Stimulated activated effector memory CD8-positive, alpha-beta T cell treated with anti-CD3 and anti-CD28 coated beads, Interleukin-12 subunit alpha, Interleukin-12 subunit beta, amount 100 ng/mL, for 72 hours (primary cell): ENCODE results near the gene RAB8A.
"Not testable (repeated sequence)": the region's sequence is repeated elsewhere in the genome, so short reads cannot be mapped to it uniquely, and the experiment has no call there.

Source experiments
- ATAC-seq: fragments of 150-1000 bp; cut with Tn5 transposase; 2 replicates; pipeline ENCODE4 v1.10.0; 2021
- DNase-seq, 2 donors: peaks; one replicate each; pipeline ENCODE4 v3.0.0; 2021 to 2022; ENCODE audit warnings: low spot score in 2 of 2
- H3K27ac Mint-ChIP-seq: one replicate; pipeline ENCODE4 v1.8.0; 2022; ENCODE audit warnings: mild to moderate bottlenecking, mixed read lengths
- H3K36me3 Mint-ChIP-seq: one replicate; pipeline ENCODE4 v1.8.0; 2022; ENCODE audit warnings: mild to moderate bottlenecking, mixed read lengths
- H3K4me1 Mint-ChIP-seq: one replicate; pipeline ENCODE4 v1.8.0; 2022; ENCODE audit warnings: mixed read lengths
- H3K4me3 Mint-ChIP-seq: one replicate; pipeline ENCODE4 v1.8.0; 2022; ENCODE audit warnings: mild to moderate bottlenecking, mixed read lengths
- H3K9me3 Mint-ChIP-seq: one replicate; pipeline ENCODE4 v1.8.0; 2022; ENCODE audit warnings: mixed read lengths

RAB8A gene

GRCh38 chr19:16094360-16095070, 17.2 kb upstream of the RAB8A start:
- H3K4me1 Mint-ChIP-seq: peaks cover 31% of the 10 kb centered on the region
- ATAC-seq (no peak), DNase-seq (no peak)
- peak overlapping the region; percentile 68 for H3K27ac Mint-ChIP-seq
- no peaks in the 10 kb centered on the region for H3K9me3 Mint-ChIP-seq
- peaks cover 100% of the 10 kb centered on the region for H3K36me3 Mint-ChIP-seq
- H3K4me3 Mint-ChIP-seq: no peak overlapping the region

DNA sequence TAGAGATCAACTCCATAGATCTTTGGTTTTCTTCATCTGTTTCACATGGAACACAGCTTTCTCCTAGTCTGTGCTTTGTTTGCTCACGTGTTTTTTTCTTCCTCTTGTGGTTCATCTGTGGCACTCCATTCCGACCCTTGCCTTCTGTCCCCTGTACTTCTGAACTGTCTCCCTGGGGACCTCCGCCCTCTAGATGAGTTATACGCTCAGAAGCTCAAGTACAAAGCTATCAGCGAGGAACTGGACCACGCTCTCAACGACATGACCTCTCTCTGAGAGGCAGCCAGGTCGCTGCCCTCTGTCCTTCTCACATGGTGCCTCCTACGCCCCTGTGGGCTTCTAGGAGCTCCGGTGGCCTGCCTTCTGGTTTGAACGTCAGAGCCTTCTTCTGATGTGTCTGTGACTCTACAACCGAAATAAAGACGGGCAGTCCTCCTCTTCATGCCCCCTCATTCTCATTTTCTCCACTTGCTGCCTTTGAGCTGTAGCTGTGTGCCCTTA, 16.6 kb upstream of the RAB8A start:
- Mint-ChIP-seq H3K4me3 (no peak overlapping the region), H3K36me3 (peaks cover 100% of the 10 kb centered on the region), H3K4me1 (peaks cover 31% of the 10 kb centered on the region), H3K9me3 (no peaks in the 10 kb centered on the region), H3K27ac (peak overlapping the region; percentile 68)
- DNase-seq (no peak), ATAC-seq (peak; percentile 43)

- Mint-ChIP-seq H3K36me3 (peaks cover 100% of the 10 kb centered on the region), H3K27ac (peak overlapping the region; percentile 56), H3K9me3 (no peaks in the 10 kb centered on the region), H3K4me3 (no peak overlapping the region), H3K4me1 (peaks cover 31% of the 10 kb centered on the region)
- ATAC-seq: no peak
- DNase-seq: no peak
These were observed 15.3 kb upstream of the RAB8A start for GRCh38 chr19:16096280-16096855.

DNA sequence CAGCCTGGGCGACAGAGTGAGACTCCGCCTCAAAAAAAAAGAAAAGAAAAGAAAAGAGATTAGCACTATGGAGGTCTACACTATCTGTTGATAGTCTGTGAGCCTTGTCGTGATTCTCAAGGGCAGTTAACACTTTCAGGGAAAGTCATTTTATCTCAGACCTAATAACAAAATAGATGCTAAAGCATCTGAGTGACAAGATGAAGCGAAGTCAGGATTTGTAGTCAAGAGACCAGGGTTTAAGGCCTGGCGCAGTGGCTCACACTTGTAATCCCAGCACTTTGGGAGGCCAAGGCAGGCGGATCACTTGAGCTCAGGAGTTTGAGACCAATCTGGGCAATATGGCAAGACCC, 13.3 kb upstream of the RAB8A start:
- Mint-ChIP-seq H3K27ac (peak overlapping the region; percentile 65), H3K4me3 (no peak overlapping the region), H3K36me3 (peaks cover 100% of the 10 kb centered on the region), H3K4me1 (peaks cover 22% of the 10 kb centered on the region), H3K9me3 (no peaks in the 10 kb centered on the region)
- ATAC-seq (no peak), DNase-seq (no peak)

DNA sequence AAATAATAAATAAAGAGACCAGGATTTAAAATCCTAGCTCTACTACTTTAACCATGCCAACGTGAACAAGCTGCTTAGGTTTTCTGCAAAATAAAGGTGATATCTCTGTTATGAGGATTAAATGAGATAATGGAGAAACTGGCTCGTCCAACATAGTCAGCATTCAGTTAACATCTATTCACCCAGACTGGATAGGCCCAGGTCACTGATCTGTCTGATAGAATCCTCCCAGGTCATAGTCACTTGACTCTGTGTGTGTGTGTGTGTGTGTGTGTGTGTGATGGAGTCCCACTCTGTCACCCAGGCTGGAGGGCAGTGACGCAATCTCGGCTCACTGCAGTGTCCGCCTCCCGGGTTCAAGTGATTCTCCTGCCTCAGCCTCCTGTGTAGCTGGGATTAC, 12.9 kb upstream of the RAB8A start:
- Mint-ChIP-seq H3K27ac (no peak overlapping the region), H3K9me3 (no peaks in the 10 kb centered on the region), H3K4me3 (no peak overlapping the region), H3K36me3 (peaks cover 100% of the 10 kb centered on the region), H3K4me1 (peaks cover 18% of the 10 kb centered on the region)
- DNase-seq: no peak
- no peak for ATAC-seq

DNA sequence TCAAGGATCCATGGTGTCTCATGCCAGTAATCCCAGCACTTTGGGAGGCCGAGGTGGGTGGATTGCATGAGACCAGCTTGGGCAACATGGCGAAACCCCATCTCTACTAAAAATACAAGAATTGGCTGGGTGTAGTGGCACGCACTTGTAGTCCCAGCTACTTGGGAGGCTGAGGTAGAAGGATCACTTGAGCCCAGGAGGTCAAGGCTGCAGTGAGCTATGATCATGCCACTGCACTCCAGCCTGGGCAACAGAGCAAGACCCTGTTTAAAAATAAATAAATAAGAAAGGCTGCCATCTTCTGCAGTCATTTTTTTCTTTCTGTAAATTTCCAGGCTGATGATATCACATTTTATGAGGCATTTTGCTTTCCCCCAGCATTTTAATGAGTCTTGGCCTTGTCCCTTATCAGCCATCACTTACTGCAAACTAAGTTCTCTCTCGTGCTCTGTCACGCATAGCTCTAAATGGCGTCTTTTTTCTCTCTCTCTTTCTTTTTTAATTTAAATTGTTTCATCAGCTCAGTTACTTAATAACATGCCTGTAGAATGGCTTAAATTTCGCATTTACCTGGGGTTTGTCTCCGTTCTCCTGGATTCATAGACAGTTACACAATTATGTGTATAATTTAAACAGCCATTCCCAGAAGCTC, 12.2 kb upstream of the RAB8A start:
- Mint-ChIP-seq H3K4me1 (peaks cover 18% of the 10 kb centered on the region), H3K27ac (peak overlapping the region; percentile 21), H3K36me3 (peaks cover 100% of the 10 kb centered on the region)
- ATAC-seq, H3K9me3 Mint-ChIP-seq, DNase-seq, H3K4me3 Mint-ChIP-seq: not testable (repeated sequence)

GRCh38 chr19:16100524-16100923, 11.2 kb upstream of the RAB8A start:
- H3K9me3 Mint-ChIP-seq: no peaks in the 10 kb centered on the region
- ATAC-seq: no peak
- peaks cover 96% of the 10 kb centered on the region for H3K36me3 Mint-ChIP-seq
- no peak overlapping the region for H3K4me3 Mint-ChIP-seq
- H3K4me1 Mint-ChIP-seq: peaks cover 10% of the 10 kb centered on the region
- H3K27ac Mint-ChIP-seq: no peak overlapping the region
- no peak for DNase-seq

GRCh38 chr19:16104722-16105121, 7.0 kb upstream of the RAB8A start:
- no peak overlapping the region for H3K4me3 Mint-ChIP-seq

GRCh38 chr19:16106121-16106520, 5.6 kb upstream of the RAB8A start:
- Mint-ChIP-seq H3K27ac (peak overlapping the region; percentile 81), H3K4me3 (no peak overlapping the region), H3K4me1 (peaks cover 3% of the 10 kb centered on the region), H3K9me3 (no peaks in the 10 kb centered on the region), H3K36me3 (peaks cover 43% of the 10 kb centered on the region)
- DNase-seq (no peak), ATAC-seq (peak; percentile 74)

More at GRCh38 chr19:16104722-16105121, 7.0 kb upstream of the RAB8A start:
- Mint-ChIP-seq H3K4me1 (no peaks in the 10 kb centered on the region), H3K36me3 (peaks cover 54% of the 10 kb centered on the region), H3K9me3 (no peaks in the 10 kb centered on the region), H3K27ac (no peak overlapping the region)
- ATAC-seq: no peak
- no peak for DNase-seq

DNA sequence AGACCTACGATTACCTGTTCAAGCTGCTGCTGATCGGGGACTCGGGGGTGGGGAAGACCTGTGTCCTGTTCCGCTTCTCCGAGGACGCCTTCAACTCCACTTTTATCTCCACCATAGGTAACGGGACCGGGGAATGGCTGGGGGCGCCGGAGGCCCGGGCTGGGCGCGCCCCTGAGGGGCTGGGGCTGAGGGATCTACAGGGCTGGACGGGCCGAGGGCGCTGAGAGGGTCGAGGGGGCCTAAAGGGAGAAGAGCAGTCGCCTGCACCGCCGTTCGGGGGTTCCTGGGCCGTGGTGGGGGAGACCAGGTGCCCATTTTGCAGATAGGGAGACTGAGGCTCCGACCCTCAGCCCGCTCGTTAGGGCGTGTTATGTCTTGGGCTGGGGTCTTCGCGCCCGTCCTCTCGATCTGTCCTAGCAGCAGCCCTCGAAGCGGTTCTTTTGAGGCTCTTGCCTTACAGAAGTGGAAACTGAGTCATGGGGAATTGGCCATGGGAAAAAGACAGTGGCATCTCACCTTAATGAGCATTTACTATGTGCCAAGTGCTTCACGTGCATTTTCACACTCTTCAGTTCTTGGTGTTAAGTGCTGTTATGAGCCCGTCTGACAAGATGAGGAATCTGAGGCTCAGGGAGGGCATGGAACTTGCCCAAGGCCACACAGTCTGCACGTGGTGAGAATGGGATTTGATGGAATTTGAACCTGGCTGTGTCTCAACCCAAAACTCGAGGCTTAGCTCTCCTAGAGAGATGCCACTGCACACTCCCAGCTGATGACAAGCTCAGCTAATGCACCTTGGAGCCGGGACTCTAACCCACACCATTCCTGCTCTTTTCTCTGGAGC, 442 bp downstream of the RAB8A start:
- H3K36me3 Mint-ChIP-seq: peaks cover 54% of the 10 kb centered on the region

DNA sequence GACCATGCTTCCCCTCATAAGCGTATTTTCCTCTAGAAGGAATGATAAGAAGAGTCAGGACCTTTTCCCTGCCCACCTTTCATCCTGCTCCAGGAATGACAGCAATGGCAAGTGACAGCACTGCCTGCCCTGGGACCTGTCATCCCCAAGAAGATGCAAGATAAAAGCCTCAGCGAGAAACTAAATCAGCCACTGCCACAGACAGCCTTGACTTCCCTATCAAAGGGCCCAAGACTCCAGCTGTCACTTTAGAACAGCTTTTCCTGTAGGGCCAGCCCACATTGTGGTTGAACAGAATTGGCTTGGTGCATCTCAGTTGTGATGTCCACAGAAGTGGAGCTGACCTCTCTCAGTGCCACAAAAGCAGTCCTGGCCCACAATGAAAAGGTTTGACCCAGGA, 1.1 kb downstream of the RAB8A start:
- peak overlapping the region; percentile 93 for H3K4me3 Mint-ChIP-seq
- no peak for ATAC-seq

More for the DNA sequence above, 442 bp downstream of the RAB8A start:
- Mint-ChIP-seq H3K4me1 (peaks cover 36% of the 10 kb centered on the region), H3K9me3 (no peaks in the 10 kb centered on the region), H3K27ac (peak overlapping the region; percentile 98), H3K4me3 (peak overlapping the region; percentile 93)
- DNase-seq: no peak
- no peak for ATAC-seq

DNA sequence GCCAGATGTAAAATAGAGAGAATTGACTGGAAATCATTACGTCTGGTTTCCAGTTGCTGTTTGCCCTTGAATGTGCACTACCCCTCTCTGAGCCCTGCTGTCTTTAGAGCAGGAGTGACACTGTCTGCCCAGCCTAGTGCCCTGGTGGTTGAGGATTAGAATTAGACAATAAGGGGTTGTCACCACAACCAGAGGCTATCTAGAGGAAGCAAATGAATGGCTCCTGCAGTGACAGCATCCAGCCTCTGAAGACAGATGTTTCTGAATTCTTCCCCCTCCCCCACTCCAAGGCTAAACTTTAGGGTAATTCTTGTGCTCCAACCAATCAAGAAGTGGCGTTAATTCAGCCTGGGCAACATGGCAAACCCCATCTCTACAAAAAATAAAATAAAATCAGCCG, 2.0 kb downstream of the RAB8A start:
- ATAC-seq (no peak), DNase-seq (no peak)
- Mint-ChIP-seq H3K36me3 (peaks cover 70% of the 10 kb centered on the region), H3K4me1 (peaks cover 52% of the 10 kb centered on the region), H3K9me3 (no peaks in the 10 kb centered on the region), H3K27ac (peak overlapping the region; percentile 65), H3K4me3 (peak overlapping the region; percentile 93)

More for the DNA sequence above, 1.1 kb downstream of the RAB8A start:
- Mint-ChIP-seq H3K27ac (peak overlapping the region; percentile 98), H3K9me3 (no peaks in the 10 kb centered on the region), H3K4me1 (peaks cover 43% of the 10 kb centered on the region), H3K36me3 (peaks cover 60% of the 10 kb centered on the region)
- DNase-seq: no peak

DNA sequence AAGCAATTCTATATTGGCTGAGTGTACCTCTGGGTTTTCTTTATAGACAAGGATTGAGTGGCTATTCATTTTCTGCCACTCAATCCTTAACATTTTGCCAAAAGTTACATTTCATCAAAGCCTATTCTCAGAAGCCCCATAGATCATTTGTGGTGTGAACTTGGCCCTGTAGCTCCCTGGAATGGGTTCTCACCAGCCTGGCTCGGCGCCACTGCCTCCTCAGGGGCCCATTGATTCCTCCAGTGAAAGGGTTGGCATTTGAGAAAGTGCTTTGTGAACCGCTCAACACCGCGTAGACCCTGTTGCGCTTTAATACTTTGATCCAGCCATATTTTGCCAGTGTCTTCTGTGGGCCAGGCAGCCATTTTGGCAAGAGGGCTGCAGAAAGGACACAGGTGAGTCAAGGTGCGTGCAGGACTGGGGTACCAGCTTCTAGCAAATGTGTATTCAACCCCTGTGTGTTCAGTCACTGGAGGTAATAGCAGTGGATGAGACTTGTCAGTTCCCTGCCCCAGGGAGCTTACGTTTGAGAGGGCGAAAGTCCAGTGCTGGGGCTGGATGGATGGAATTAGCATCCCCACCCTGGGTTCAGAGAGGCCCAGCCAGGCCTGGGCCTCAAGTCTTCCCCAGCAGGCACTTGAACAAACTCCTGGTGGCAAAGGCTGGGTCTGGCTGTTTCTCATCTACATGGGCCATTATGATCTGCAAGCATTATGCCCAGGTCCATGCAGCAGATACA, 3.8 kb downstream of the RAB8A start:
- Mint-ChIP-seq H3K9me3 (no peaks in the 10 kb centered on the region), H3K4me1 (peaks cover 68% of the 10 kb centered on the region), H3K36me3 (peaks cover 87% of the 10 kb centered on the region), H3K4me3 (peak overlapping the region; percentile 13), H3K27ac (peak overlapping the region; percentile 73)
- ATAC-seq: no peak
- DNase-seq: no peak

DNA sequence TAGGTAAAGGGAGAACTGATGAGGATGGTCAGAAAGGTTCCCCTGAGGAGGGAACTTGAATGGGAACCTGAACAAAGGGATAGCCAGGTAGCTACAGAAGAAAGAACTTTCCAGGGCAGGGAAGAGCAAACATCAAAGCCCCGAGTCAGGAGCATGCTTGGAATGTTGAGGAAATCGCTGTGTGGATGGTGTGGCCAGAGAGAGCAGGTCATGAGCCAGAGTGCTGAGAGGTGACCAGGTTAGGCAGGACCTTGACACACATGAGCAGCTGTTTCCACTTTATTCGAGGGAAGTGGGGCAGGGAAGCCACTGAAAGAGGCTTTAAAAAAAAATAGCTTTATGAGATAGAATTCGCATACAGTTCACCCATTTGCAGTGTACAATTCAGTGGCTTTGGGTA, 4.4 kb downstream of the RAB8A start:
- Mint-ChIP-seq H3K4me3 (peak overlapping the region; percentile 13), H3K4me1 (peaks cover 66% of the 10 kb centered on the region), H3K9me3 (no peaks in the 10 kb centered on the region), H3K27ac (peak overlapping the region; percentile 73), H3K36me3 (peaks cover 91% of the 10 kb centered on the region)
- no peak for DNase-seq
- ATAC-seq: no peak
